DMS 273 (cell line): ENCODE measurements around the gene ACOT13.
"Not testable (repeated sequence)": the region's sequence is repeated elsewhere in the genome, so short reads cannot be mapped to it uniquely, and the experiment has no call there.

Source experiments
- DNase-seq: peaks from one replicate; lab custom pipeline; 2025; ENCODE audit not compliant: unreplicated experiment; lab: John Stamatoyannopoulos, UW

Gene ACOT13

GRCh38 chr6:24691550-24691949 lies 24.7 kb downstream of the ACOT13 start:
- DNase-seq: no peak

GRCh38 chr6:24692003-24692402 lies 25.1 kb downstream of the ACOT13 start:
- no peak for DNase-seq

- no peak for DNase-seq
Measured at GRCh38 chr6:24692415-24692814, 25.5 kb downstream of the ACOT13 start.

- DNase-seq: peak; percentile 17
Measured at GRCh38 chr6:24692848-24693592, 26.1 kb downstream of the ACOT13 start.

GRCh38 chr6:24694198-24694597 lies 27.3 kb downstream of the ACOT13 start:
- no peak for DNase-seq

- DNase-seq: peak; percentile 68
Measured at GRCh38 chr6:24695635-24696034, 28.8 kb downstream of the ACOT13 start.

- DNase-seq: no peak
Measured at GRCh38 chr6:24696097-24696496, 29.2 kb downstream of the ACOT13 start.

- no peak for DNase-seq
Measured at GRCh38 chr6:24699521-24700359, 32.9 kb downstream of the ACOT13 start.

- DNase-seq: no peak
Measured at GRCh38 chr6:24702720-24703282, 35.9 kb downstream of the ACOT13 start.

GRCh38 chr6:24704468-24704867 lies 37.6 kb downstream of the ACOT13 start:
- peak; percentile 50 for DNase-seq

GRCh38 chr6:24708612-24709011 lies 41.7 kb downstream of the ACOT13 start:
- DNase-seq: no peak

- DNase-seq: no peak
Measured at GRCh38 chr6:24709014-24709711, 42.3 kb downstream of the ACOT13 start.

- no peak for DNase-seq
Measured at GRCh38 chr6:24710519-24711303, 43.8 kb downstream of the ACOT13 start.

GRCh38 chr6:24716602-24717148 lies 49.8 kb downstream of the ACOT13 start:
- not testable (repeated sequence) for DNase-seq

- peak; percentile 33 for DNase-seq
Measured at GRCh38 chr6:24718449-24719124, 51.7 kb downstream of the ACOT13 start.

- peak; percentile 72 for DNase-seq
Measured at GRCh38 chr6:24719125-24719971, 52.5 kb downstream of the ACOT13 start, which contains the start of gene C6orf62. C6orf62 (minus strand) TSS chr6:24719154; CDS start chr6:24718668, 486 bp downstream.

GRCh38 chr6:24720131-24720603 lies 53.3 kb downstream of the ACOT13 start:
- DNase-seq: peak; percentile 70
